SIG-M5 treated with dmso at 0.1 percent for 504 hours (cell line): ENCODE measurements around the gene SLC9C2.
"Not testable (repeated sequence)": the region's sequence is repeated elsewhere in the genome, so short reads cannot be mapped to it uniquely, and the experiment has no call there.

Experiments
- DNase-seq: peaks from one replicate; lab custom pipeline; 2025; ENCODE audit not compliant: unreplicated experiment; lab: John Stamatoyannopoulos, UW

The SLC9C2 gene

DNA sequence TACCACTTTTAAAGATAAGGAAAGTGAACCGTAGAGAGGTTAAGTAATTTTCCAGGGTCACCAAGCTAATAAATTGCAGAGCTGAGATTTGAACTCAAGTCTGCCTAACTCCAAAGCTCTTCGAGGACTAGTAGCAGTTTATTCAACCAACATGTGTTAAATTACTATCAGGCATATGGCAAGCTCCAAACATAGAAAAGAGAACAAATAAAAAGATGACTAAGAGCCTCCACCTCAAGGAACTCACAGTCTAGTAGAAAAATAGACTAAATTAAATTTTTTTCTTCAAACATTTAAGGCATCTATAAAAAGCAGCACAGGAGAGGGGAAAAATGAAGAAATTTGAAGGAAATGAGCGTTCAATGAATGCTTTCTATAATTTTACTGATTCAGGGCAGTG is 22.2 kb downstream of the SLC9C2 start:
- DNase-seq, result no peak

GRCh38 chr1:173580071-173580470 is 22.8 kb downstream of the SLC9C2 start:
- DNase-seq, result no peak

GRCh38 chr1:173573596-173573995 is 29.3 kb downstream of the SLC9C2 start:
- DNase-seq, result no peak

DNA sequence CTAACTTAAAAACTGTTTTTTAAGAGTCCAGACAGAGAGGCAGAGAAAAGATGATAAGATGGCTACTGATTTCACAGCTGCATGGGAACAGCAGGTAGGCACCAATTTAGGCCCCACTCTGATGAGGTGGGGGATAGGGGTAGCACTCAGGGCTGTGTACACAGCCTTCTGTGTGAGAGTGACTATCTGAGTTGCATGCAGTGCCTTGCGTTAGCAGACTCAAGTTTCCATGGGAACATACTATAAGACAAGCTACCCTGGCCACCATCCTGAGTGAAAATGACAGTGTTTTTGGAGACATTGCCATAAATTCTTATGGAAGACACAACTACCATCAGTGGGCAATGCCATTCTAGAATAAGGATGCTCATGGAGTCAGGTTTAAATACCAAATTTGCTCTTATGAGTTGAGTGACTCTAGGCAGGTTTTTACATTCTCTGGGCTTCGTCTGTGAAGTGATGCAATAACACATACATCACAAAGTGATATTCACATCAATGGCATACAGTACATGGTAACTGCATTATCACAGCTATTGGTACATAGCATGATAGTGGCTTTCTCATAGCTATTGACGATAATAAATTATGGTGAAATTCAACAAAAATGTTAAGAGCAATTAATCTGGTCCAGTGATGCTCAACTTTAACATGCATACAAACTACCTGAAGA is 30.5 kb downstream of the SLC9C2 start:
- no peak for DNase-seq

DNA sequence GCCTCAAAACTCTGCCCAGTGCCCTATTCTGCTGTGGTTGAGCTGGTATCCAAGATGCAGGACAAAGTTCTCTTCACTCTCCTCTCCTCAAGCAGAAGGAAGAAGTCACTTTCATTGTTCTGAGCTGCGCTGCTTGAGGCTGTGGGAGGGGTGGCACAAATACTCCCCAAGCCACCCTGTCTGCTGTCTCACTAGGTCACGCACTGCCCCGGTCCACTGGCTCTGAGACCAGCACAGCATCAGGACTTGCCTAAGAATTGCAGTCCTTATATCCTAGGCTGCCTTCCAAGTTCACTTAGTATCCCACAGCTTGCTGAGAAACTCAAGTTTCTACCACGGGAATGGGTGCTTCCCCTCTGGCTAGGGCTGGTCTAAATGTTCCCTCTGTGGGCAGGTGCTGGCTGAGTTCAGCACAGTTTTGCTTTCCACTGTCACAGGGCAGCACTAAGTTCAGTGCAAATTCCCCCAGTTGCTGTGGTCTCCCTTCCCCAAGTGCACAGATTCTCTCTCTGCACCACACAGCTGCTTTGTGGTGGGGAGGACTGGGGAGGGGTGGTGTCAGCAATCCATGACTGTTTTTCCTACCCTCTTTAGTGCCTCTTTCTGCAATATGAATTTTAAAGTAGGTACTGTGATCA is 32.4 kb downstream of the SLC9C2 start:
- DNase-seq, result no peak

DNA sequence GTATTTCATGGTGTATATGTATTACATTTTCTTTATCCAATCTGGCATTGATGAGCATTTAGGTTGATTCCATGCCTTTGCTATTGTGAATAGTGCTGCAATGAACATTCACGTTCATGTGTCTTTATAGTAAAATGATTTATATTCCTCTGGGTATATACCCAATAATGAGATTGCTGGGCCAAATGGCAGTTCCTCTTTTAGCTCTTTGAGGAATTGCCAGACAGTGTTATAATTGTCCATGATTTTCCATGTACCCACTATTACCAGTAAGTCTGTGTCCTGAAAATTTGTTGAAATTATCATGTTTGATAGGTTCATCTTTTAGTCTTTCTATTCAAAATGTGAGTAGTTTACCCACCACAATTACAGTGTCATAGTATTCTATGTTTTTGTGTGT is 34.4 kb downstream of the SLC9C2 start:
- DNase-seq, result no peak

DNA sequence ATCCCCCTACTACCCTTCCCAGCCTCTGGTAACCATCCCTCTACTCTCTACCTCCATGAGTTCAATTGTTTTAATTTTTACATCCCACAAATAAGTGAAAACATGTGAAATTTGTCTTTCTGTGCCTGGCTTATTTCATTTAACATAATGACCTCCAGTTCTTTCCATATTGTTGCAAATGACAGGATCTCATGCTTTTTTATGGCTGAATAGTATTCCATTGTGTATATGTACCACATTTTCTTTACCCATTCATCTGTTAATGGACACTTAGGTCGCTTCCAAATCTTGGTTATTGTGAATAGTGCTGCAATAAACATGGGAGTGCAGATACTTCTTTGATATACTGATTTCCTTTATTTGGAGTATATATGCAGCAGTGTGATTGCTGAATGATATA is 39.0 kb downstream of the SLC9C2 start:
- not testable (repeated sequence) for DNase-seq

GRCh38 chr1:173562813-173563212 is 40.1 kb downstream of the SLC9C2 start:
- no peak for DNase-seq

- DNase-seq, result no peak
These were observed 41.6 kb downstream of the SLC9C2 start for GRCh38 chr1:173561263-173561662.

GRCh38 chr1:173560285-173560880 is 42.5 kb downstream of the SLC9C2 start:
- DNase-seq, result no peak

- no peak for DNase-seq
These were observed 47.1 kb downstream of the SLC9C2 start for GRCh38 chr1:173555651-173556305.

DNA sequence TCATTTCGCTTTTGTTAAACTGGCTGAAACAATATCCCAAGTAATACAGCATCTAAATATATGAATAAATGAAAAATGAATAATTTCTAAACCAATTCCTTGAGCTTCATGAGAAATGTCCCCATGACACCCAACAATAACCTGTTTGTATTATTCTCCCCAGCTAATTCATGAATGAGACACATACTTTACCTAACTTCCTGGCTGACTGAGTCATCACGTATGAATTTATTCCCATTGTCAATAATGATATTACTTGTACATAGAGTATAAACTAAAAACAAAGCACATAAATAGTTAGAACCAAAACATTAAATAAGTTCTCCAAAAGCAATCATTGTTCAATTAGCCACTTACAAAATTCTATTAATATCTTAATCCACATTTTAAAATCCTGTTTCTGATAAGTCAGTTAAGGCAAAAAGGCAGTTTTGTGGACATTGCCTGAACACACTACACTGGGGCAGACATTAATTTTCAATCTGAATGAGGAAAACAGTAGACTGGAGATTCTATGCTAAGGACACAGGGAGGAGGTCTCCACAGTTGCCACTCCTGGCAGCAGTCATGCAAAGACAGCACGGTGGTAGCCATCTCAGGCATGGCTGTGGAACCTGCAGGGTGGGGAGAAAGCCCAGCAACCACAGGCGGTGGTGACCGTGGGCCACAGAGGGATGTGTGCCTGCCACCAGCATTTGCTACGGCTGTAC is 48.2 kb downstream of the SLC9C2 start:
- DNase-seq, result no peak

DNA sequence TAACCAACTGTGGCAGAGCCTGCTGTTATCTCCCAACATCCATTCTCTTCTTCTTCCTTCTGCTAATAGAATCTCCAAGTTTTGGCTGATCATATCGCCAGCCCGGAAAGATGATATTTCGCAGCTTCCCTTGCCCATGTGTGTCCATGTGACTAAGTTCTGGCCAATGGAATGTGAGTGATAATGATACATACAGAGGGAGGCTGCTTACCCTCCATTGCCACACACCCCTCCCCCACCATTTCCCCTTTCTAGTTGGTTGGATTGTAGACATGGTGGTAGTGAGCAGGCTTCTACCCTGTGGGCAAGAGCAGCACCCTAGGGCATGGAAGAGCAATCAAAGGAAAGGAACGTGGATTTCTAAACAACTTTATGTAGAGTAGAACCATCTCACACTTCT is 48.8 kb downstream of the SLC9C2 start:
- DNase-seq, result no peak

DNA sequence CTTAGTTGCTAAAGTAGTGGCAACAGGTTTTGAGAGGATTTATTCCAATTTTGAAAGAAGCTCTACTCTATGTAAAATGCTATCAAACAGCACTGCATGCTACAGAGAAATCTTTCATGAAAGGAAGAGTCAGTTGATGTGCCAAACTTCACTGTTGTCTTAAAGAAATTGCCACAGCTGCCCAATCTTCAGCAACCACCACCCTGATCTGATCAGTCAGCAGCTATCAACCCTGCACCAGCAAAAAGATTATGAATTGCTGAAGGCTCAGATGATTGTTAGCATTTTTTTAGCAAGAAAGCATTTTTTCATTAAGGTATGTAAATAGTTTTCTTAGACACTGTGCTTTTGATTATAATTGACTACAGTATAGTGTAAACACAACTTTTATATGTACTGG is 49.6 kb downstream of the SLC9C2 start:
- DNase-seq, result no peak

GRCh38 chr1:173551699-173552098 is 51.2 kb downstream of the SLC9C2 start:
- DNase-seq, result no peak

- no peak for DNase-seq
These were observed 53.1 kb downstream of the SLC9C2 start for GRCh38 chr1:173549813-173550212.

DNA sequence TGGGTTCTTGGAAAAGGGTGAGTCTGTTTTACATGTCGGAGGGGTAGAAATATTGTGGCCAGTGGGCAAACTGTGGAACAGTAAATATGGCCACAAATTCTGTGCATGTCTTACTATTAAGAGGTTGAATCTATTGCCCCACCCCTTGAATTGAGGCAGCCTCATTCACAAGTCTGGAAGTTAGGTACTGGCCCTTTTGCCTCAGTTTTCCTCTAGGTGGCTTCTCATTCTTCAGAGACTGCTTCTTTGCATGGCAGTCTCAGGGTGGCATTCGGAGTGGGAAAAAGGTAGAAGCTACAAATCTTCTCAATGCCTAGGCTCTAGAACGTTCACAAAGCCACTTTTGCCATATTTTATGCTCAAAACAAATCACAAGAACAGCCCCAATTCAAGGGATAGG is 57.2 kb downstream of the SLC9C2 start:
- no peak for DNase-seq

- no peak for DNase-seq
These were observed 66.6 kb downstream of the SLC9C2 start for GRCh38 chr1:173536223-173536622.

DNA sequence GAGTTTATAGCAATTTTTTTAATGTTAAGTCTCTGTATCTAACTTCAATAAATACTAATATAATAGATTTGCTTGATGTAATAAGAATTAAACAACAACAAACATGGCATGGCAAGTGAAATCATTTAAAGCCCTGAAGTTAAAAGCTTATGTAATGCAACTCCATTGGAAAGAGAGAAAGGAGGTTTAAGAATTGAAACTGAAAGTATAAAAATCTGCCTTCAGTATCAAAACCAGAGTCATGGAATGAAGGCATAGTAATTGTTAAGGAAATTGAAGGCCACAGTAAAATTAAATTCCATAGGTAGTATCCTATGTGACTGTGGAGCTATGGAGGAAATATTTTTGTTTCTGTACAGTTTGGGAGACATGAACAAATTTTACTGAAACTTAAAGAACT is 70.6 kb downstream of the SLC9C2 start:
- DNase-seq, result no peak

GRCh38 chr1:173530795-173531693 is 71.8 kb downstream of the SLC9C2 start:
- DNase-seq, result no peak
